GM12875 (cell line): ENCODE results near the gene ALOX5.

Experiments
- H3K4me3 ChIP-seq: one replicate; pipeline ENCODE4 v1.5.1; 2011; ENCODE audit warnings: low read depth, low read length, control low read depth
- TF ChIP-seq, protein P1 (sequence below): IDR thresholded peaks from 2 replicates; pipeline ENCODE4 v1.5.1; 2011; ENCODE audit warnings: low read depth, mild to moderate bottlenecking, control low read depth, inconsistent platforms, low read length, moderate library complexity, borderline replicate concordance; ENCODE audit not compliant: insufficient read depth

The ALOX5 gene

GRCh38 chr10:45429790-45430189, 55.8 kb downstream of the ALOX5 start:
- no peak overlapping the region for H3K4me3 ChIP-seq
- TF ChIP-seq, protein P1, sequence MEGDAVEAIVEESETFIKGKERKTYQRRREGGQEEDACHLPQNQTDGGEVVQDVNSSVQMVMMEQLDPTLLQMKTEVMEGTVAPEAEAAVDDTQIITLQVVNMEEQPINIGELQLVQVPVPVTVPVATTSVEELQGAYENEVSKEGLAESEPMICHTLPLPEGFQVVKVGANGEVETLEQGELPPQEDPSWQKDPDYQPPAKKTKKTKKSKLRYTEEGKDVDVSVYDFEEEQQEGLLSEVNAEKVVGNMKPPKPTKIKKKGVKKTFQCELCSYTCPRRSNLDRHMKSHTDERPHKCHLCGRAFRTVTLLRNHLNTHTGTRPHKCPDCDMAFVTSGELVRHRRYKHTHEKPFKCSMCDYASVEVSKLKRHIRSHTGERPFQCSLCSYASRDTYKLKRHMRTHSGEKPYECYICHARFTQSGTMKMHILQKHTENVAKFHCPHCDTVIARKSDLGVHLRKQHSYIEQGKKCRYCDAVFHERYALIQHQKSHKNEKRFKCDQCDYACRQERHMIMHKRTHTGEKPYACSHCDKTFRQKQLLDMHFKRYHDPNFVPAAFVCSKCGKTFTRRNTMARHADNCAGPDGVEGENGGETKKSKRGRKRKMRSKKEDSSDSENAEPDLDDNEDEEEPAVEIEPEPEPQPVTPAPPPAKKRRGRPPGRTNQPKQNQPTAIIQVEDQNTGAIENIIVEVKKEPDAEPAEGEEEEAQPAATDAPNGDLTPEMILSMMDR: no peak

DNA sequence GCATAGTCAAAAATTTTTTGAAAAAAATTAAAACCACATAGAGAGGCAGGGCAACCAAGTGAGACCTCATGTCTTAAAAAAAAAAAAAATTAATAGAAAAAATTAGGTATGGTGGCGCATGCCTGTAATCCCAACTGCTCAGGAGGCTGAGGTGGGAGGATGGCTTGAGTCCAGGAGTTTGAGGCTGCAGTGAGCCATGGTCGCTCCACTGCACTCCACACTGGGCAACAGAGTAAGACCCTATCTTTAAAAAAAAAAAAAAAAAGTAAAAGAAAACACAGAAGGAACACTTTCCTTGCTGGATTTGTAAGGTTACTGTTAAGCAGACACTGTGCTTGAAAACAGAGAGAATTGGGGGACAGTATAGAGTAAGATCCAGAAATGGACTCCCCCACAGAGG, 58.1 kb downstream of the ALOX5 start:
- TF ChIP-seq, protein P1: no peak
- no peak overlapping the region for H3K4me3 ChIP-seq

GRCh38 chr10:45432700-45433472, 58.9 kb downstream of the ALOX5 start:
- no peak overlapping the region for H3K4me3 ChIP-seq
- TF ChIP-seq, protein P1: no peak

- no peak overlapping the region for H3K4me3 ChIP-seq
- TF ChIP-seq, protein P1: no peak
Measured at GRCh38 chr10:45433716-45434469, 59.9 kb downstream of the ALOX5 start.

DNA sequence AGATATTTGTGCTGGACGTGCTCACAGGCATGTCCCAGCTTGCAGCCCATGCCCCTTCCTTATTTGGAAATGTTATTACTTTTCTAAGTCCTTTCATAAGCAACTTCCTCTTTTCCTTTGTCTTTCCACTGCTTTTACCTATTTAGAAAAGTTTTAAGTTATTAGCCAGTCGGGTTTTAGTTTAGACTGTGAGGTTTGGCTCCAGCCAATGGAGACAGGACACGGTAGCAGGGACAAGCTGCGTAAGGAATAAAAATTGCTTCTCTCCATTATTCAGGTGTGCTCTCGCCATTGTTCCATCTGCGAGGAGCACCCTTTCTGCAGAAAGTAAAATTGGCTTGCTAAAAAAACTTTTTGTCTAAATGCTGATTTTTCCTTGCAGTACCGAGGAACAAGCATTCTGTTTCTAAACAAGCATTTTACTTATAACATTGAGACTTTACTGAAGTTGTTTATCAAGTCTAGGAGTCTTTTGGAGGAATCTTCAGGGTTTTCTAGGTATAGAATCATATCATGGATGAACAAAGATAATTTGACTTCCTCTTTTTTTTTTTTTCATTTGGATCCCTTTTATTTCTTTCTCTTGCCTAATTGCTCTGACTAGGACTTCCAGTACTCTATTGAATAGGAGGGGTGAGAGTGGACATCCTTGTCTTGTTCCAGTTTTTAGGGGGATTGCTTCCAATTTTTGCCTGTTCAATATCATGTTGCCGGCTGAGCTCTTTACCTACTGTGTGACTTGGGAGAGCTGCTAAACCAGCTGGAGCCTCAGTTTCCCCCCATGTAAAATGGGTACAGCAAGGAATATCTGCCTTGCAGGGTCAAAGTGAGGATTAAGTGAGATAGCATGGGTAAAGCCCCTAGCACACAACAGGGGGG, 63.8 kb downstream of the ALOX5 start:
- TF ChIP-seq, protein P1: no peak
- no peak overlapping the region for H3K4me3 ChIP-seq

DNA sequence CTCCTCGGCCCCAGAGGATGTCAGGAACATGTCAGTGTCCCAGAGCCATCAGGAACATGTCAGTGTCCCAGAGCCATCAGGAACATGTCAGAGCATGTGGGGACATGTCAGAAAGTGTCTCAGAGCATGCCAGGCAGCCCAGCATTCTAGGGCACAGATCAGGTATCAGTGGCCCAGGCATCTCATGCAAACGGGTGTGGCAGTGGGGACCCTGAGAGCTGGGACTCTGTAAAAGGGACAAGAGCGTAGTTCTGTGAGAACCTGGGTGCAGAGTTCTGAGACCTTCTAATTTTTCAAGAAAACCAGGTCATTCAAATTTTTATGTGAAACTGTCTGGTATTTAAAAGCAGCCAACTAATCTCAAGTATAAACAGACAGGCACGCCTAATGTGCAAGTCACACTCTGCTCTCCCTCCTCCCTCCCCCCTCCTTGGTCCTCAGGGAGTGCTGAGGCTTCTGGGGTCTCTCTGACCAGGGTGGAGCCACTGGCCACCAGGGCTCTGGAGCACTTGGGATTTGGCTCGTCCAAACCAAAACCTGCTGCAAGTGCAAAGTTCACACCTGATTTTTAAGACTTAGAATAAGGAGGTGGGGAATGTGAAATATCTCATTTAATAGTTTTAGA, 64.6 kb downstream of the ALOX5 start:
- H3K4me3 ChIP-seq: no peak overlapping the region
- TF ChIP-seq, protein P1: no peak
